HG03045 (cell line): Measurements from ENCODE around the gene TRNT1.

ENCODE experiments used
- ATAC-seq: cut with Tn5 transposase; IDR thresholded peaks from one replicate; pipeline ENCODE4 v1.9.1; 2021; ENCODE audit warnings: mild to moderate bottlenecking, moderate library complexity; ENCODE audit not compliant: unreplicated experiment

Gene TRNT1

GRCh38 chr3:3126477-3127431, at the start of gene TRNT1:
Gene TRNT1 (plus strand): TSS chr3:3126940. CDS start chr3:3129041, 2,101 bp downstream.
- ATAC-seq, result peak; percentile 96

GRCh38 chr3:3080309-3080708, 46.4 kb upstream of the TRNT1 start:
- no peak for ATAC-seq

GRCh38 chr3:3081381-3082233, 45.1 kb upstream of the TRNT1 start:
- ATAC-seq, result peak; percentile 48

GRCh38 chr3:3082234-3082924, 44.4 kb upstream of the TRNT1 start:
- ATAC-seq, result peak; percentile 78

- ATAC-seq, result no peak
Measured at GRCh38 chr3:3084890-3085289, 41.9 kb upstream of the TRNT1 start.

- ATAC-seq, result no peak
Measured at GRCh38 chr3:3085782-3086181, 41.0 kb upstream of the TRNT1 start.

- ATAC-seq, result no peak
Measured at GRCh38 chr3:3086239-3086638, 40.5 kb upstream of the TRNT1 start.

- ATAC-seq, result no peak
Measured at GRCh38 chr3:3087279-3087678, 39.5 kb upstream of the TRNT1 start.

- ATAC-seq, result no peak
Measured at GRCh38 chr3:3087716-3088465, 38.8 kb upstream of the TRNT1 start.

GRCh38 chr3:3089017-3089416, 37.7 kb upstream of the TRNT1 start:
- ATAC-seq, result peak; percentile 95

- no peak for ATAC-seq
Measured at GRCh38 chr3:3097958-3098357, 28.8 kb upstream of the TRNT1 start.

GRCh38 chr3:3101660-3102458, 24.9 kb upstream of the TRNT1 start:
- peak; percentile 47 for ATAC-seq

- ATAC-seq, result no peak
Measured at GRCh38 chr3:3102751-3103150, 24.0 kb upstream of the TRNT1 start.

- no peak for ATAC-seq
Measured at GRCh38 chr3:3105246-3105645, 21.5 kb upstream of the TRNT1 start.

- no peak for ATAC-seq
Measured at GRCh38 chr3:3105815-3106214, 20.9 kb upstream of the TRNT1 start.

- ATAC-seq, result no peak
Measured at GRCh38 chr3:3107181-3107580, 19.6 kb upstream of the TRNT1 start.

- no peak for ATAC-seq
Measured at GRCh38 chr3:3107858-3108257, 18.9 kb upstream of the TRNT1 start.

- peak; percentile 77 for ATAC-seq
Measured at GRCh38 chr3:3109407-3110298, 17.1 kb upstream of the TRNT1 start.

- ATAC-seq, result peak; percentile 43
Measured at GRCh38 chr3:3110299-3110630, 16.5 kb upstream of the TRNT1 start, which contains the start of gene IL5RA. Gene IL5RA (minus strand): TSS chr3:3110374. CDS start chr3:3104984, 5,390 bp downstream.
